GM10266 (cell line): ENCODE measurements around the gene POLR2J.

ENCODE experiments used
- DNase-seq: peaks from one replicate; pipeline ENCODE4 v3.0.0; 2012; ENCODE audit errors: extremely low spot score
- TF ChIP-seq, protein P1 (sequence below): IDR thresholded peaks from 2 replicates; pipeline ENCODE4 v1.5.1; 2012; ENCODE audit warnings: mild to moderate bottlenecking, low read depth; ENCODE audit not compliant: control insufficient read depth, insufficient read depth; ENCODE audit errors: missing control alignments

The POLR2J gene

DNA sequence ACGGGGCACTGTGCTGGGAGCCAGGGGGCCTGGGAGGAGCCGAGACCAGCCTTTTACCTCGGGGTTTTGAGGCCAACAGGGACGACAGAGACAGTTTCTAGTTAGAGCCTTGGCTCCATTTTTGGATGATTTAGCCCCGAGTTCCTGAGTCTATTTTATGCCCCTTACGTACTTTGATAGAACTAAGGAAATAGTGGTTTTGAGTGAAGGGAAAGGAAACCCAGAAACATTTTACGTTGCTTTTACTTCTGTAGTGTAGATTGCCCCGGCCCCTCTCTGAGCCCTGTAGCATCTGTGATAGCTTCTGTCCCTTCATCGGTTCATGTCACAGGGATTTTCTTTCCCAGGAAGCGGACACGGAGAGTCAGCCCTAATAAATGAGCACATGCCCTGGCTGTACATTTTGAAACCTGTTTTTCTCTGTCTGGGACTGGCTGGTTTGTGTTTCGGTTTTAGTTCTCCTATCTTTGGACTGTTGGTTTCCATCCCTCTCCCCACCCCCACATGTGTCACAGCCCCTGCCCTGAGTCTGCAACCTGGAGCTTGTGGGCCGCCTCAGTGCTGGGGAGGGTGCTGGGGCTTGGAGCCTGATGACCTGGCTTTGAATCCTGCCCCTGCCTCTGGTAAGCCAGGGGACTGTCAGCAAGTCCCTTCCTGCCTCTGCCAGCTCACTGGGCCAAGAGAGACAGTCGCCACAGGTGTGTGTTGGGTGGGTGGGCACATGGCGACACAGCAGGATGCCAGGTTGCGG is 52.3 kb downstream of the POLR2J start:
- DNase-seq: peak; percentile 82

DNA sequence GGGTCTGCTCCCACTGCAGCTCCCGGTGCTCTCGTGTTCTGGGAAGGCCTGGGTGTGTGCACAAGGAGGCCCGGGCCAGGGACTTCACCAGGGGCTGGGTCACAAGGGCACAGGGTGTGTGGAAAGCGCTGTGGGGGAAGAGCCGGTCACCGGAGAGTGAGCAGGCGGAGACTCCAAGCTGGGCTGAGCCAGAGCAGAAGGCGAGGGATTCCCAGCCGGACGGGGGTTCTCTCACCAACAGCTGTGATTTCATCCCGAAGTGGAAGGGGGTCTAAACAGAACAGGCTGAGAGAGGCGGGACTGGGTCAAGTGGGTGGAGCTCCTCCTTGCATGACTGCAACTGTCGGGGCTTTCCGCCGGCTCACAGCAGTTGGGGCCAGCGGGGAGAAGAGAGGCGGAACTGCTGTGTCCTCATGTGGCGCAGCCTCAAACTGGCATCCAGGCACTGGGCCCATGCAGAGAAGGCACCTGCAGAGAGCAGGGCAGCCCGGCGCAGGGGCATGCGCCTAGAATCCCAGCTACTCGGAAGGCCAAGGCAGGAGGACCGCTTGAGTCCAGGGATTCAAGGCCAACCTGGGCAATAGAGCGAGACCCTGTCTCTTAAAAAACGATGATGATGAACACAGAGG is 53.0 kb downstream of the POLR2J start:
- DNase-seq: peak; percentile 83
- TF ChIP-seq, protein P1, sequence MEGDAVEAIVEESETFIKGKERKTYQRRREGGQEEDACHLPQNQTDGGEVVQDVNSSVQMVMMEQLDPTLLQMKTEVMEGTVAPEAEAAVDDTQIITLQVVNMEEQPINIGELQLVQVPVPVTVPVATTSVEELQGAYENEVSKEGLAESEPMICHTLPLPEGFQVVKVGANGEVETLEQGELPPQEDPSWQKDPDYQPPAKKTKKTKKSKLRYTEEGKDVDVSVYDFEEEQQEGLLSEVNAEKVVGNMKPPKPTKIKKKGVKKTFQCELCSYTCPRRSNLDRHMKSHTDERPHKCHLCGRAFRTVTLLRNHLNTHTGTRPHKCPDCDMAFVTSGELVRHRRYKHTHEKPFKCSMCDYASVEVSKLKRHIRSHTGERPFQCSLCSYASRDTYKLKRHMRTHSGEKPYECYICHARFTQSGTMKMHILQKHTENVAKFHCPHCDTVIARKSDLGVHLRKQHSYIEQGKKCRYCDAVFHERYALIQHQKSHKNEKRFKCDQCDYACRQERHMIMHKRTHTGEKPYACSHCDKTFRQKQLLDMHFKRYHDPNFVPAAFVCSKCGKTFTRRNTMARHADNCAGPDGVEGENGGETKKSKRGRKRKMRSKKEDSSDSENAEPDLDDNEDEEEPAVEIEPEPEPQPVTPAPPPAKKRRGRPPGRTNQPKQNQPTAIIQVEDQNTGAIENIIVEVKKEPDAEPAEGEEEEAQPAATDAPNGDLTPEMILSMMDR: peak; percentile 2

More for the DNA sequence above, 52.3 kb downstream of the POLR2J start:
- TF ChIP-seq, protein P1: no peak

DNA sequence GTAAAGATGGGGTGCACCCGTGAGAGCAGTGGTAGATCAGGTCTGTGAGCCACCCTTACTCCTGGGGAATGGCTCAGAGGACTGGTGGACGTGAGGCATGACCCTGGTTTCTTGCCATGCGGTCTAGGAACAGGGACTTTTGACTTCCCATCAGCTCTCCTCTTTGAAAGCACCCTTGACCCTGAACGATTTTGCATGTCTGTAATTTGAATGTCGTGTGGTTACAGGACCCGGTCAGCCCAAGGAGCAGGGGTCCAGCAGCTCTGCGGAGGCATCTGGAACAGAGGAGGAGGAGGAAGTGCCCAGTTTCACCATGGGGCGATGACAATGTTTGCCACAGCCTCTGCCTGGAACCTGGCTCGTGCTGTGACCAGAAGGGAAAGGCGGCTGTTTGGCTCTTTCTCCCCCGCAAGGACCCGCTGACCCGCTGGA is 53.9 kb downstream of the POLR2J start:
- DNase-seq: no peak
- TF ChIP-seq, protein P1: no peak

DNA sequence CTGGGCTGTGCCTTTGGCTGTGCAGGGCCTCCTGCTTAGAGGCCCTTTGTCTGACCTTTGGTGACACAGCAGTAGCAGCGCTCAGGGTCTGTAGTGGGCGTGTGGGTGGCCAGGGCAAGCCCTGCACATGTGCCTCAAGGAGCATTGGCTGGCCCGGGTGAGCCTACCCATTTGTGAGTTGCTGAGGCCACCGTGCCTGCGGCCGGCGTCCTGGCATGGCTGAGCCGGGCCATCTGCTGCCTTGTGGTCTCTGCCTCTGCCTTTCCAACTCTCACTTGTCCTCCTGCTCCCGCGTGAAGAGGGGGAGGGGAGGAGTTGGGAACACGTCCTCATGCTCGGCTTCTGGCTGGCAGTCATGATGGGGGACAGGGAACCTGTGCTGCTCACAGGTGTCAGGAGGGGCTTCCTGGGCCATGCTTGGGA is 54.6 kb downstream of the POLR2J start:
- TF ChIP-seq, protein P1: no peak
- no peak for DNase-seq
